Ovary (tissue), 9 donors: ENCODE data around the gene SV2C. TPM values are rescaled to one million over a fixed set of nuclear protein-coding genes. Genes with fewer than 3 reads are reported as not detected.

ENCODE experiments used
- DNase-seq, 5 donors: peaks; one replicate each; pipeline ENCODE4 v3.0.0-alpha.2; 2019 to 2020
- H3K27ac ChIP-seq, 2 donors: fragments of 200-600 bp; one replicate each; pipeline versions ENCODE4 v1.5.1 to v1.8.0; 2019 to 2022
- H3K27me3 ChIP-seq: fragments of 200-600 bp; one replicate; pipeline ENCODE4 v1.8.0; 2022
- H3K36me3 ChIP-seq: fragments of 200-600 bp; sonication (generic); one replicate; pipeline ENCODE4 v1.5.1; 2019
- H3K4me1 ChIP-seq: one replicate; pipeline ENCODE4 v1.8.1; 2013; ENCODE audit warnings: mild to moderate bottlenecking, moderate library complexity; ENCODE audit not compliant: insufficient read depth
- H3K4me3 ChIP-seq: fragments of 200-600 bp; sonication (generic); one replicate; pipeline ENCODE4 v1.5.1; 2017
- H3K9me3 ChIP-seq, 2 donors: fragments of 200-600 bp in 1 of 2; sonication (generic) in 1 of 2; one replicate each; pipeline versions ENCODE4 v1.5.1 to v1.8.1; 2013 to 2019; ENCODE audit warnings: mild to moderate bottlenecking in 1 of 2, moderate library complexity in 1 of 2
- EP300 ChIP-seq: sonication (generic); formaldehyde crosslinking; IDR thresholded peaks from one replicate; pipeline ENCODE4 v1.6.1; 2017; ENCODE audit warnings: antibody characterized with exemption
- POLR2A ChIP-seq: fragments of 450-650 bp; IDR thresholded peaks from one replicate; pipeline ENCODE4 v1.6.1; 2017; ENCODE audit warnings: antibody characterized with exemption, mild to moderate bottlenecking, moderate library complexity
- WGBS, 3 donors: extraction: QIAGEN DNeasy Blood & Tissue Kit in 1 of 3; methylation state at CpG; one replicate each; pipeline versions ENCODE4 v1.1.5 to v1.1.7; 2013 to 2017; 5-methylcytosine and 5-hydroxymethylcytosine counted together
- intact Hi-C, 4 donors: fragments of 100-400 bp; cut with DNase I; formaldehyde crosslinking; loops; one replicate each; pipeline versions ENCODE4 v1.11.0 to v1.15.1; 2022 to 2023
- polyA plus RNA-seq, 2 donors: library from polyadenylated mRNA; stranded (reverse); fragments of 200-250 nt in 1 of 2; fragments of 350-450 nt in 1 of 2; fragmentation: Illumina TruSeq in 1 of 2; extraction: RNeasy Lipid Tissue Mini Kit (QIAGEN cat#74804) in 1 of 2; gene quantifications; one replicate each; pipeline ENCODE4 v1.2.3, GENCODE V29; 2013 to 2014
- total RNA-seq, 7 donors: library from RNA; depleted of rRNA in 2 of 7; stranded (reverse); fragments of >200 nt in 2 of 7; fragmentation: NEBNext Ultra II Directional in 3 of 7; extraction: Animal tissue kit (Norgen Biotek cat#: 25700) in 3 of 7; gene quantifications; one replicate each; pipeline versions ENCODE4 v1.1.0 to v1.2.4, GENCODE V29; 2016 to 2023
- TF ChIP-seq, protein P1 (sequence below), 3 donors: fragments of 450-650 bp in 2 of 3; fragments of 200-600 bp in 1 of 3; IDR thresholded peaks; one replicate each; pipeline versions ENCODE4 v1.5.1 to v1.8.0; 2016 to 2022; ENCODE audit warnings: antibody characterized with exemption in 3 of 3, mild to moderate bottlenecking in 1 of 3
- donor health status: DM: no; HTN: no; CAD: no; lungs with moderate emphysema.
- donor health status: DM: no; HTN: no; CAD: no.
- donor health status: Bipolar disorder and iron deficiency.
- donor health status: DM: yes; HTN: yes; CAD: no.
- donor health status: DM: no; HTN: no; CAD: no.
- donor health status: DM: yes; HTN: yes; CAD: no.

Gene SV2C
- total and polyA plus RNA-seq, 9 donors: 0.10 to 1.3 (median 0.51) TPM

DNA sequence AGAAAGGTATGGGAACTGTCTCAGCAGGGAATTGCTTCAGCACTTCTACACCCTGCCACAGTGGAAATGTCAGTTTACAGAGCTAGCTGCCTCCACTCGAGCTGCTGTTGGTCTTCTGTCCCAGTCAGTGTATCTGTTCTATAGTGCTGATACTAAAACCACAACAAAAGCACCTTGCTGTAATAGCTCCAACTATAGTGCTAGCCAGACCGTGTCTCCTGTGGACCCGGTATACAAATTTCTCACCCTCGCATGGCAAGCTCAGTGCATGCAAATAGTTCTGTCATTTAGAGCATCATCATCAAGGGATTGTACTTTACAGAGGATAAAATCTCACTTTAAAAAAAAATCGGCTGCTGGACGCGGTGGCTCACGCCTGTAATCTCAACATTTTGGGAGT lies 268.4 kb downstream of the SV2C start:
- no peak for DNase-seq
- Histone ChIP-seq H3K27me3 (no peaks in the 10 kb centered on the region), H3K4me3 (no peak overlapping the region), H3K36me3 (no peaks in the 10 kb centered on the region), H3K4me1 (no peaks in the 10 kb centered on the region), H3K27ac (no peak overlapping the region), H3K9me3 (no peaks in the 10 kb centered on the region)
- TF ChIP-seq EP300 (no peak), POLR2A (no peak)
- TF ChIP-seq, protein P1, sequence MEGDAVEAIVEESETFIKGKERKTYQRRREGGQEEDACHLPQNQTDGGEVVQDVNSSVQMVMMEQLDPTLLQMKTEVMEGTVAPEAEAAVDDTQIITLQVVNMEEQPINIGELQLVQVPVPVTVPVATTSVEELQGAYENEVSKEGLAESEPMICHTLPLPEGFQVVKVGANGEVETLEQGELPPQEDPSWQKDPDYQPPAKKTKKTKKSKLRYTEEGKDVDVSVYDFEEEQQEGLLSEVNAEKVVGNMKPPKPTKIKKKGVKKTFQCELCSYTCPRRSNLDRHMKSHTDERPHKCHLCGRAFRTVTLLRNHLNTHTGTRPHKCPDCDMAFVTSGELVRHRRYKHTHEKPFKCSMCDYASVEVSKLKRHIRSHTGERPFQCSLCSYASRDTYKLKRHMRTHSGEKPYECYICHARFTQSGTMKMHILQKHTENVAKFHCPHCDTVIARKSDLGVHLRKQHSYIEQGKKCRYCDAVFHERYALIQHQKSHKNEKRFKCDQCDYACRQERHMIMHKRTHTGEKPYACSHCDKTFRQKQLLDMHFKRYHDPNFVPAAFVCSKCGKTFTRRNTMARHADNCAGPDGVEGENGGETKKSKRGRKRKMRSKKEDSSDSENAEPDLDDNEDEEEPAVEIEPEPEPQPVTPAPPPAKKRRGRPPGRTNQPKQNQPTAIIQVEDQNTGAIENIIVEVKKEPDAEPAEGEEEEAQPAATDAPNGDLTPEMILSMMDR (IDR thresholded peaks at IDR 0.05): no peak
- WGBS, 3 donors: 77 to 89% (median 81%) methylated on average over 8 of the region's 8 CpGs
- intact Hi-C loops: no loop called here

DNA sequence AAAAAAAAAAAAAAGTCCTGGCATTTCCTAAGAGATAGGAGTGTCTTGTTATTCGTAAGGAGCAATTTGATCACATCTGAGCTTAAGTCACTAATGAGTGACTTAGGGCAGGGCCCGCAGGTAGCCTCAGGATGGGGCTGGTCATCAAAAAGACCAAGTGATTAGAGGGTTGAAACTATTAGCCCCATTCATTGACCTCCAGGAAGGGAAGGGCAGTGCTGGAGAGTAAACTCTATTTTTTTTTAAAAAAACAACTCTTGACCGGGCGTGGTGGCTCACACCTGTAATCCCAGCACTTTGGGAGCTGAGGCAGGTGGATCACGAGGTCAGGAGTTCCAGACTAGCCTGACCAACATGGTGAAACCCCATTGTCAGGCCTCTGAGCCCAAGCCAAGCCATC lies 273.7 kb downstream of the SV2C start:
- Histone ChIP-seq H3K27ac (no peak overlapping the region), H3K27me3 (no peaks in the 10 kb centered on the region), H3K4me3 (no peak overlapping the region), H3K4me1 (no peaks in the 10 kb centered on the region), H3K9me3 (no peaks in the 10 kb centered on the region), H3K36me3 (no peaks in the 10 kb centered on the region)
- TF ChIP-seq, protein P1 (IDR thresholded peaks at IDR 0.05): no peak
- TF ChIP-seq EP300: no peak
- no peak for TF ChIP-seq POLR2A
- intact Hi-C loops: no loop called here
- no peak for DNase-seq
- 87 to 89% (median 89%) methylated on average over 5 of the region's 5 CpGs for WGBS, 3 donors

DNA sequence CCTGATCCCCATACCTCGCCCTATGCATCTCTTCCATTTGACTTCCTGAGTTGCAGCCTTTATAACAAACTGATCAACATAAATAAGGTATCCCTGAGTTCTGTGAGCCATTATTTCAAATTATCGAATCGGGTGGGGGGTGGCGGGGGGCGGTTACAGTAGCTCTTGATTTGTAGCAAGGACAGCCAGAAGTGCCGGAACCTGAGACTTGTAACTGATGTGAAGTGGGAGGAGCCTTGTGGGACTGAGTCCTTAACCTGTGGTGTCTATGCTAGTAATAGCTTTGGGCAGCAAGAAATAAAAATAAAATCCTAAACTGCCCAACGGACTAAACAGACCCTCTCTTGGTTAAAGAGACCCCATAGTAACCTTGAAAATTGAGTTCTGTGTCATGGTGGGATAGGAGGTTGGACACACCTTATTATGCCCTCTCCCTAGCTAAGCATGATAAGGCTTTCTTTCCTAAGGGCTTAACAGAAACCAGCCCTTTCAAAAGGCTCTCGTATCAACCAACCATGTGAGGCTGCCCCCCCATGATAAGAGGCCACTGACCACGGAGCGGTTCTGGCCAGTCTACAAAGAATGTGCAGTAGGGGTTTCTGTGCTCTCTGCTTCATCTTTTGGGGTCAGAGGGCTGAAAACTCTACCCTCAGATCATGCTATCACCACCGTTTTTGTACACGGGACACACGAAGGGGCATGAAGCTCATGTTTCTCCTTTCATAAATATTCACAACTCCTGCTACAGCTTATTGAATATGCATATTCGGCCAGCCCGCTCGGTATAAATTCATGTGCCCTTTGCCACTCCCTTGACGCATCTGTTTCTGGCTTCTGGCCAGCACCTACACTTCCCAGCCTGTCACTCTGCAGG lies 280.4 kb downstream of the SV2C start:
- 52 to 63% (median 57%) methylated on average over 17 of the region's 17 CpGs for WGBS, 3 donors
- Histone ChIP-seq H3K9me3 (no peaks in the 10 kb centered on the region), H3K27me3 (no peaks in the 10 kb centered on the region), H3K4me3 (no peak overlapping the region), H3K4me1 (no peaks in the 10 kb centered on the region), H3K36me3 (no peaks in the 10 kb centered on the region), H3K27ac (no peak overlapping the region)
- no peak for DNase-seq
- no peak for TF ChIP-seq EP300
- TF ChIP-seq POLR2A: no peak
- TF ChIP-seq, protein P1 (IDR thresholded peaks at IDR 0.05): no peak
- intact Hi-C loops: no loop called here

DNA sequence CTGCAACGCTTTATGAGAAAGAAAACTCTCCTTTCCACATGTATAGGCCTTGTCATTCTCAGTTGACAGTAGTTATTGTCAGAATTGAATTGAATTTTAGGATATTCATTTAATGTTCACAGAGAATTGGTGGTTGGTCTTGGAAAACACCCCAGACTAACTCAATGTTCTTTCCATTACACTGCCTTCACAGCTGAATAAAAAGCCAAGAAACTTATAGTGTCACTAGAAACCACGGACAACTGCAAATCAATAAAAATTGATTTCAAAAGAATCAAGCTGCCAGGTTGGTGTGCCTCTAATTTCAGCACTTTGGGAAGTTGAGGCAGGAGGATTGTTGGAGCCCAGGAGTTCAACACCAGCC lies 281.0 kb downstream of the SV2C start:
- H3K9me3 ChIP-seq: no peaks in the 10 kb centered on the region
- intact Hi-C loops: no loop called here
- WGBS, 3 donors: 79 to 84% (median 83%) methylated on average over 2 of the region's 2 CpGs
- H3K27me3 ChIP-seq: no peaks in the 10 kb centered on the region
- H3K4me1 ChIP-seq: no peaks in the 10 kb centered on the region
- H3K27ac ChIP-seq: no peak overlapping the region
- H3K36me3 ChIP-seq: no peaks in the 10 kb centered on the region
- no peak overlapping the region for H3K4me3 ChIP-seq
- DNase-seq: no peak
- TF ChIP-seq POLR2A (no peak), EP300 (no peak)
- TF ChIP-seq, protein P1 (IDR thresholded peaks at IDR 0.05): no peak
